HG03064 (cell line): ENCODE results near the gene SMIM8.

Source experiments
- ATAC-seq: cut with Tn5 transposase; IDR thresholded peaks from one replicate; pipeline ENCODE4 v1.9.1; 2021; ENCODE audit warnings: low read depth; ENCODE audit not compliant: unreplicated experiment

SMIM8 gene

GRCh38 chr6:87333591-87334181, 11.3 kb downstream of the SMIM8 start:
- no peak for ATAC-seq

- no peak for ATAC-seq
These were observed 12.3 kb downstream of the SMIM8 start for GRCh38 chr6:87334683-87335082.

GRCh38 chr6:87336367-87336766, 14.0 kb downstream of the SMIM8 start:
- no peak for ATAC-seq

- ATAC-seq = no peak
These were observed 17.8 kb downstream of the SMIM8 start for GRCh38 chr6:87340230-87340629.

GRCh38 chr6:87341158-87341557, 18.8 kb downstream of the SMIM8 start:
- no peak for ATAC-seq

- ATAC-seq = peak; percentile 94
These were observed 19.5 kb downstream of the SMIM8 start for GRCh38 chr6:87341899-87342298.

GRCh38 chr6:87342829-87343228, 20.4 kb downstream of the SMIM8 start:
- ATAC-seq = no peak

- no peak for ATAC-seq
These were observed 22.3 kb downstream of the SMIM8 start, which contains the start of gene C6orf163 for GRCh38 chr6:87344731-87345130. Gene C6orf163 (plus strand): TSS chr6:87344813. CDS start chr6:87345100, 287 bp downstream.

- ATAC-seq = no peak
These were observed 24.3 kb downstream of the SMIM8 start for GRCh38 chr6:87346700-87347099.

GRCh38 chr6:87349896-87350295, 27.5 kb downstream of the SMIM8 start:
- ATAC-seq = no peak

- ATAC-seq = no peak
These were observed 28.1 kb downstream of the SMIM8 start for GRCh38 chr6:87350516-87350915.

GRCh38 chr6:87351583-87351982, 29.2 kb downstream of the SMIM8 start:
- ATAC-seq = no peak

- no peak for ATAC-seq
These were observed 33.8 kb downstream of the SMIM8 start for GRCh38 chr6:87356181-87356580.

GRCh38 chr6:87357479-87358196, 35.2 kb downstream of the SMIM8 start:
- no peak for ATAC-seq

GRCh38 chr6:87364602-87365252, 42.3 kb downstream of the SMIM8 start:
- no peak for ATAC-seq

GRCh38 chr6:87366072-87366827, 43.9 kb downstream of the SMIM8 start:
- ATAC-seq = no peak

GRCh38 chr6:87366899-87367298, 44.5 kb downstream of the SMIM8 start:
- ATAC-seq = no peak

- no peak for ATAC-seq
These were observed 51.0 kb downstream of the SMIM8 start for GRCh38 chr6:87373377-87373776.

- no peak for ATAC-seq
These were observed 52.9 kb downstream of the SMIM8 start for GRCh38 chr6:87375315-87375714.

- no peak for ATAC-seq
These were observed 54.3 kb downstream of the SMIM8 start for GRCh38 chr6:87376643-87377042.

GRCh38 chr6:87378947-87379346, 56.6 kb downstream of the SMIM8 start:
- ATAC-seq = peak; percentile 68
